PFSK-1 (cell line): ENCODE results near the gene TOE1.

ENCODE experiments used
- POLR2AphosphoS5 ChIP-seq: IDR thresholded peaks from 2 replicates; pipeline ENCODE4 v1.6.1; 2012; ENCODE audit warnings: low read depth, mild to moderate bottlenecking, control low read depth, low read length, moderate library complexity
- TF ChIP-seq, protein P1 (sequence below), 2 experiments: IDR thresholded peaks; 2 replicates each; pipeline versions ENCODE4 v1.6.1 to v1.8.0; 2011 to 2012; ENCODE audit warnings: low read depth in 2 of 2, low read length in 2 of 2, control low read depth in 1 of 2, inconsistent platforms in 1 of 2, mild to moderate bottlenecking in 1 of 2, moderate library complexity in 1 of 2; ENCODE audit not compliant: insufficient read depth in 1 of 2

DNA sequence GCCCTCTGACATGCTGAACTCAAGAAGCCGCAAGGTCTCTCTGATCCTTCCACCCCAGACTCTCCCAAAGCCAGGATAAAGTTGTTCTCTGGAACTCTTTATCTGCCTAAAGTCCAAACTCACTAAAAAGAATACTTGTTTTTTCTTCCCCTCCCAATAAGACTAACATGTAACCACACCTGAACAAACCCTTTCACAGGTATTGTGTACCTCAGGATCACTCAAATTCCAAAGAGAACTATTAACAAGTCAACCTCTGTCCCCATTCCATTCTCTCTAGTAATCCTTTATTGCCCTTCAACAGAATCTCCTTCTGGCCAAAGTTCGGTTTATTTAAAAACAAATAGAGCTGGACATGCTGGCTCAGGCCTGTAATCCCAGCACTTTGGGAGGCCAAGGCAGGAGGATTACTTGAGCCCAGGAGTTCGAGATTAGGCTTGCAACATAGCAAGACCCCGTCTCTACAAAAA lies 4.1 kb upstream of the TOE1 start:
- TF ChIP-seq POLR2AphosphoS5: no peak
- TF ChIP-seq, protein P1, sequence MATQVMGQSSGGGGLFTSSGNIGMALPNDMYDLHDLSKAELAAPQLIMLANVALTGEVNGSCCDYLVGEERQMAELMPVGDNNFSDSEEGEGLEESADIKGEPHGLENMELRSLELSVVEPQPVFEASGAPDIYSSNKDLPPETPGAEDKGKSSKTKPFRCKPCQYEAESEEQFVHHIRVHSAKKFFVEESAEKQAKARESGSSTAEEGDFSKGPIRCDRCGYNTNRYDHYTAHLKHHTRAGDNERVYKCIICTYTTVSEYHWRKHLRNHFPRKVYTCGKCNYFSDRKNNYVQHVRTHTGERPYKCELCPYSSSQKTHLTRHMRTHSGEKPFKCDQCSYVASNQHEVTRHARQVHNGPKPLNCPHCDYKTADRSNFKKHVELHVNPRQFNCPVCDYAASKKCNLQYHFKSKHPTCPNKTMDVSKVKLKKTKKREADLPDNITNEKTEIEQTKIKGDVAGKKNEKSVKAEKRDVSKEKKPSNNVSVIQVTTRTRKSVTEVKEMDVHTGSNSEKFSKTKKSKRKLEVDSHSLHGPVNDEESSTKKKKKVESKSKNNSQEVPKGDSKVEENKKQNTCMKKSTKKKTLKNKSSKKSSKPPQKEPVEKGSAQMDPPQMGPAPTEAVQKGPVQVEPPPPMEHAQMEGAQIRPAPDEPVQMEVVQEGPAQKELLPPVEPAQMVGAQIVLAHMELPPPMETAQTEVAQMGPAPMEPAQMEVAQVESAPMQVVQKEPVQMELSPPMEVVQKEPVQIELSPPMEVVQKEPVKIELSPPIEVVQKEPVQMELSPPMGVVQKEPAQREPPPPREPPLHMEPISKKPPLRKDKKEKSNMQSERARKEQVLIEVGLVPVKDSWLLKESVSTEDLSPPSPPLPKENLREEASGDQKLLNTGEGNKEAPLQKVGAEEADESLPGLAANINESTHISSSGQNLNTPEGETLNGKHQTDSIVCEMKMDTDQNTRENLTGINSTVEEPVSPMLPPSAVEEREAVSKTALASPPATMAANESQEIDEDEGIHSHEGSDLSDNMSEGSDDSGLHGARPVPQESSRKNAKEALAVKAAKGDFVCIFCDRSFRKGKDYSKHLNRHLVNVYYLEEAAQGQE (IDR thresholded peaks at IDR 0.05; ENCODE audit: insufficient read depth in 1 of 2, low read depth in 2 of 2, low read length in 2 of 2): no peak
